NCI-H82 treated with DMSO at 0.1 percent for 48 hours (cell line): Measurements from ENCODE around the gene TRIM16.
"Not testable (repeated sequence)": the region's sequence is repeated elsewhere in the genome, so short reads cannot be mapped to it uniquely, and the experiment has no call there.

Source experiments
- DNase-seq: peaks from one replicate; lab custom pipeline; 2025; ENCODE audit not compliant: unreplicated experiment; lab: John Stamatoyannopoulos, UW

The TRIM16 gene

GRCh38 chr17:15619331-15620058 lies 64.6 kb downstream of the TRIM16 start, which contains the start of gene FBXW10B:
Gene FBXW10B, minus strand, starts transcription at chr17:15619704. Its CDS starts 192 bp downstream, at chr17:15619512.
- DNase-seq, result not testable (repeated sequence)

- not testable (repeated sequence) for DNase-seq
These were observed 67.3 kb downstream of the TRIM16 start for GRCh38 chr17:15616828-15617227.

GRCh38 chr17:15615850-15616249 lies 68.3 kb downstream of the TRIM16 start:
- DNase-seq, result not testable (repeated sequence)

- DNase-seq, result not testable (repeated sequence)
These were observed 71.0 kb downstream of the TRIM16 start for GRCh38 chr17:15613111-15613510.

- DNase-seq, result not testable (repeated sequence)
These were observed 91.2 kb downstream of the TRIM16 start for GRCh38 chr17:15592960-15593359.

- DNase-seq, result not testable (repeated sequence)
These were observed 92.1 kb downstream of the TRIM16 start for GRCh38 chr17:15591986-15592385.

GRCh38 chr17:15590844-15591243 lies 93.3 kb downstream of the TRIM16 start:
- DNase-seq, result not testable (repeated sequence)

GRCh38 chr17:15589544-15590536 lies 94.3 kb downstream of the TRIM16 start:
- not testable (repeated sequence) for DNase-seq

GRCh38 chr17:15588017-15588416 lies 96.1 kb downstream of the TRIM16 start:
- not testable (repeated sequence) for DNase-seq

- not testable (repeated sequence) for DNase-seq
These were observed 100.8 kb downstream of the TRIM16 start for GRCh38 chr17:15583313-15583712.

- DNase-seq, result not testable (repeated sequence)
These were observed 102.6 kb downstream of the TRIM16 start for GRCh38 chr17:15581462-15581861.
